Activated CD4-positive, CD25-positive, alpha-beta regulatory T cell treated with anti-CD3 and anti-CD28 coated beads, Interleukin-2, amount 50 U/mL, for 24 hours (primary cell): ENCODE results near the gene SLC43A2.

Experiments used
- ATAC-seq, 2 donors: fragments of 150-1000 bp; cut with Tn5 transposase; one replicate each; pipeline ENCODE4 v1.10.0; 2021; ENCODE audit warnings: mild to moderate bottlenecking in 1 of 2, moderate library complexity in 1 of 2

Gene SLC43A2

GRCh38 chr17:1643293-1643998 is 14.8 kb upstream of the SLC43A2 start:
- ATAC-seq = peak; percentile 19 to 24

GRCh38 chr17:1641065-1641403 is 12.4 kb upstream of the SLC43A2 start:
- ATAC-seq = no peak

DNA sequence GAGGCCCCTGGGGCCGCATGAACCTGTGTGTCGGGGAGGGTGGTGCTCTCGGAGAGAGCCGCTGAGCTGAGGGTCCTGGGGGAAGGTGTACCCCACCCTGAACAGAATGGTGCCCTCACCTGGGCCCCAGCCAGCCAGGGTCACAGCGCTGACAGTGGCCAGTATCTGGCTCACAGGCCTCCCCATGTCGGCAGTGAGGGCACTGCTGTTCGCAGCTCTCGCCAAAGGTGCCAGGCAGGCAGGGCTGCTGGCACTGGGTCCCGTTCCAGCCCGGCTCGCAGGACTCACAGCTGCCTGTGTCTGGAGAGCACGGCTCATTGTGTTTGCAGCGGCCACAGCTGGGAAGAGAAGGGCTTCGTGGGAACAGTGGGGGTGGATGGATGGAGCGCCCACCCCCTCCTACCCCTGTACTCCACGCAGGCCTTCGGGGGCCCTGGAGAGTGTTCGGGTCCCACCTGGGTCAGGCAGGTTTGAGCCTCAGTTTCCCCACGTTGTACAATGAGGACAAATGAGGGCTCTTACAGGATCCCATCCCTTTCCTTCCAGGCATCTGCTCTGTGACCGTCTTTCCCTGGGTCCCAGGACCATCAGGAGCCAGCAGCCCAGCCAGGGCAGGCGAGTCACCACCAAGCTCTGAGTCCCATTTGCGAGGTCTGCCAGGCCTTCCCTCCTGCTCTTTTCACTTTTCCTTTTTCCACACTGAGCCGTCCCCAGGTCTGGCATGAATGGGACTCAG is 11.9 kb upstream of the SLC43A2 start:
- ATAC-seq = no peak

GRCh38 chr17:1639549-1640180 is 11.0 kb upstream of the SLC43A2 start:
- no peak for ATAC-seq

DNA sequence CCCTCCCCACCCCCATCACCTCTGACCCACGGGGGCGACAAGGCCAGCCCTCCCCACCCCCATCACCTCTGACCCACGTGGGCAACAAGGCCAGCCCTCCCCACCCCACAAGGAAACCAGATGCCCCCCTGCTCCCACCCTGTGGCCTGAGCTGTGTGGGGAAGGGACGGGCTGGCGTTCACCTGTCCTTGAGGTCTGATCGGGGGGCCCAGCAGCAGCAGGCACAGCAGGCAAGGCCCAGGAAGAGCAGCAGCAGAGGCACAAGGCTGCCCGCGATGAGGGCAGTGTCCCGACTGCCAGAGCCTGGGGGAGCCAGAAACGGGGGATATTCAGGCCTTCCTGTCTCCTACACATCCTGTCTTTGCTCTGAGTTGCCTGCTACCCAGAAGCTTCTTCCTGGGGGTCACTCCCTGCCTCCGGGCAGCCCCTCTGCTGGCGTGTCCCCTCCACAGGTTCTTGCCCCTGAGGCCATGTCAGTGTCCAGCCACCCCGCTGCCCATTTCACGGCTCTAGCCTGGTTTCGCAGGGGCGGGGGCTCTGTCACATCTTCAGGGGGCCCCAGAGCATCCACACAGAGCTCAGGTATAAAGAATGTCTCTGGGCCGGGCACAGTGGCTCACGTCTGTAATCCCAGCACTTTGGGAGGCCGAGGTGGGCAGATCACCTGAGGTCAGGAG is 10.1 kb upstream of the SLC43A2 start:
- ATAC-seq = no peak

DNA sequence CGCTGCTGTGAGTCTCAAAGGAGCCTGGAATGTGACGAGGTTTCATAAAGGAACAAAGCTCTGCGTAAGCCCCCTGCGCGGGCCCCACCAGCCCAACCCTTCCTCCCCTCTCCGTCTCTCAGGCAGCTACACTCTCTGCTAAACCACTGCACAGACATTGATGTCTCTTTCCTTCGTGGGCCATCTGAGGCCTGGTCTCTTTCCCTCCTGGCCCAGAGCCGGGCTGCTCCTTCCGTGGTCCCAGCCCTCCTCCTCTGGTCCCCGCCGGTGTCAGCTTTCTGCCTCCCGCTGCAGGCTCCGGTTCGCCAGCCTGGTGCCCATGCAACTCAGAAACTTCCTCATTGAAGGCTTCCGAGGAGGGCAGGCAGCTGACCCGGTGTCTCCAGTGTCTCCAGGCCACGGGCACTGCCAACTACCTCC is 9.5 kb upstream of the SLC43A2 start:
- no peak for ATAC-seq

GRCh38 chr17:1636732-1637285 is 8.2 kb upstream of the SLC43A2 start:
- ATAC-seq = no peak

- no peak for ATAC-seq
These were observed 7.2 kb upstream of the SLC43A2 start for GRCh38 chr17:1635675-1636465.

- ATAC-seq = no peak
These were observed 6.4 kb upstream of the SLC43A2 start for GRCh38 chr17:1634841-1635650.

DNA sequence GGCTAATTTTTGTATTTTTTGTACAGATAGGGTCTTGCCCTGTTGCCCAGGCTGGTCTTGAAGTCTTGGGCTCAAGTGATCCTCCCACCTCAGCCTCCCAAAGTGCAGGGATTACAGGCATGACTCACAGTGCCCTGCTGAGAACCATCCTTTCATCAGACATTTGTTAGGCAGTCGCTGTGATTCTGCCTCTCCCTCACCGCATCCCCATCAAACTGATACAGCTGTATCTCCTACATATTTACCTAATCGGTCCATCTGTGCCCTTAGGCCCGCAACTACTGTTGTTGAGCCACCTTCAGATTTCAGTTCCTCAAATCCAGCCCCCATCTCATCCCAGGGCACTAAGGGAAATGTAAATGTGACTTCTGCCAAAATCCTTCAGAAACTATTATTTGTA is 2.0 kb upstream of the SLC43A2 start:
- ATAC-seq = no peak

GRCh38 chr17:1629504-1630310 is 1.1 kb upstream of the SLC43A2 start:
- peak; percentile 26 to 36 for ATAC-seq

GRCh38 chr17:1628856-1629503 is 346 bp upstream of the SLC43A2 start:
- peak; percentile 80 to 81 for ATAC-seq

- no peak for ATAC-seq
These were observed 1.3 kb downstream of the SLC43A2 start for GRCh38 chr17:1627182-1627981.

DNA sequence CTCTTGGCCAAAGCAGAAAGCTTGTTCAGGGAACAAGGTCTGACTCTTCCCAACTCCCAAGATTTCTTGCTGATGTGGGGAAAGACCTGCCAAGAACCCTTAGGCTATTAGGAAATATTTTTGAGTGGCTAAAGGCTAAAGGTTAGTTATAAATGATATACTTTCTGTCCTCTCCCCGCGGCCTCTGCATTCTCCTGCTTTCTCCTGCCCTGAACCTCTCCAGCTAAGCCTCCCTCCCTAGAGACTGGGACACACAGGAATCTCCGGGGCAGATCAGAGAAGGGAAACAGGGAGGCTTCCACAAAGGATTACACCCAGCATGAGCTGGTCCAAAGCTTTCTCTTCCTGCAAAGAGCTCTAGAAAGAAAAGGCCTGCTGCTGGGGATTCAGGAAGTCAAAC is 2.3 kb downstream of the SLC43A2 start:
- no peak for ATAC-seq

DNA sequence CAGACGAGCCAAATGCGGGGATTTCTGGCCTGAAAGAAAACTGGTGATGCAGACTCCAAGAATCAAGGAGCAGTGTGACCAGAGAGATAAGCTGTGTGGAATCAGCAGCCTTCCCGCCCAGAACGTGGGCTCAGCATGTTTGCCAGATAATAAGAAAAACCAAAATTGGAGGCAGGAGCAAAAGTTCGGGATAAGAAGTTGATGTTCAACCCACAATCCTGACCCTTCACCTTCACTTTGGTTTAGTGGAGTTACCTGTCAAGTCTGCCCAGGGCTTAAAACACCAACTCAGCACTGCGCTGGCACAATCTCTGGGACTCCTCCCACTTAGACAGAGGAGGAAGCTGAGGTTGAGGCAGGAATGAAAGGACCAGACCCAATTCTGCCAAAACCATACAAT is 3.1 kb downstream of the SLC43A2 start:
- ATAC-seq = no peak

DNA sequence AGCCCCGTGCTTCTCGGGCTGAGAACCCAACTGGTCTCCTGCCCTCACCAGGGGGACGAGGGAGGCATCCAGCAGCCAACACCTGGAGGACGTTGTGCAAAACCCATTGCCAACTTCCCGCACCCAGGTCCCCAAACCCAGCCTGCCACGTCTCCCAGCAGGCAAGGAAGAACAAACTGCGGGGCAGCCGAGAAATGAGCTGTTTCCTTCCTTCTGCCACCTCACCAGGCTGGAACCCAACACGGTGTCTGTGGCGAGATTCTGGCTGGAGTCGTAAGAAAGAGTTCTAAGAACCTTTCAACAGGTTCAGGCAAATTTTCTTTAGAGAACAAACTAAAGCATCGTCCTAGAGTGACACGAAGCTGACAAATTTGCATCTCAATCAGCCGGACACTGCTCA is 3.6 kb downstream of the SLC43A2 start:
- no peak for ATAC-seq

DNA sequence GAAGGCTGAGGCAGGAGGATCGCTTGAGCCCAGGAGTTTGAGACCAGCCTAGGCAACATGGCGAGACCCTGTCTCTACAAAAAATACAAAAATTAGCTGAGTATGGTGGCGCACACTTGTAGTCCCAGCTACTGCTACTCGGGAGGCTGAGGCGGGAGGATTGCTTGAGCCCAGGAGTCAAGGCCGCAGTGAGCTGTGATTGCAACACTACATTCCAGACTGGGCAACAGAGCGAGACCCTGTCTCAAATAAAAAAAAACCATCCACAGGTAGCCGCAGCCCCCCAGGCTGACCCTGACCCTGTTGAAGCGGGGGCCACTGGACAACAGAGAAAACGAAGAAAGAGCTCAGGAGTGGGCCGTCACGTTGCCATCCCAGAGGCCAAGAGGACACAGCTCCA is 4.0 kb downstream of the SLC43A2 start:
- no peak for ATAC-seq

GRCh38 chr17:1623057-1623630 is 5.5 kb downstream of the SLC43A2 start:
- no peak for ATAC-seq
